ENCODE measurements around the gene PRLHR.

PRLHR gene

GRCh38 chr10:118557946-118558345, 37.5 kb downstream of the PRLHR start:
- no peak for DNase-seq

DNA sequence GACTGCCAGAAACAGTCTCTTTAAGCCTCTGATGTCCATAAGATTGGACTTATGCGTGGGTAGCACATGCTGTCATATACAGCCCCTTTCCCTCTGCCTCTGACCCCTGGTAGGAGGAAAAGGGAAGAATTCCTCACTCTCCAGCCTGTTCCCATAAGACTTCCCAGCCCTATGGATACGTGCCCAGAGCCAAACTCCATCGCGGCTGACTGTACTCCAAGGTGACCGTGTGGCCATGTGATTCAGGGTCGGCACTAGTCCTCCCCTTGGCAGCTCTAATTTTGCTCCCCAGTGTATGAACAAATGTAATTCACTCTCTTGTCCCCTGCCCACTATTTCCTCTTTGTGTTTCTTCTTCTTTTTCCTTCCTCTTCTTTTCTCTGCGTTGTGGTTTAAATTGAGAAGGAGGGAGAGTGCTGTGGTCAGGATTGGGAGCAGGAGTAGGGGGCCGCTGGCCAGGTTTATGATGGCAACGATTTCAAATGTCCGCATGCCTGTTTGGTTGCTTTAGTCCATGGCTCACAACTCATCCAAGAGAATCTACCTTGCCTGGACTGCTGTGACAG, 43.8 kb downstream of the PRLHR start:
- DNase-seq = no peak

GRCh38 chr10:118547282-118547681, 48.2 kb downstream of the PRLHR start:
- DNase-seq = no peak

GRCh38 chr10:118546479-118546878, 49.0 kb downstream of the PRLHR start:
- no peak for DNase-seq

DNA sequence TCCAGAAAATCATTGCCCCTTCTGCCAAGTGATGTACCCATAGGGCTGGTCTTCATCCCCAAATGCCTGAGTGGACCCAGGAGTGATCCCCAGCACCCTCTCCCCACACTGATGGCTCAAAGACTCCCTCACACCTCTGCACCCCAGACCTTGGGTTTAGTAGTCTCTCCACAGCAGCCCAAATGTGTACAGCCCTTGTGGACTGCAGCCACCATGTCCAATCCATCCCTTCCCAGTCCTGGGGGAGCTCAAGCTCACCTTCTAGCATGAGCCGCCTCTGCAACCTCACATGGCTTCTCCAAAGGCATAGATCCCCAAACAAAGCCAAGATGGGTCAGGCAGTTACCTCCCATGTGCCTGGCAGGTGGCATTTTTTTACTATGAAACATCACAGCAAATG, 50.1 kb downstream of the PRLHR start:
- no peak for DNase-seq

DNA sequence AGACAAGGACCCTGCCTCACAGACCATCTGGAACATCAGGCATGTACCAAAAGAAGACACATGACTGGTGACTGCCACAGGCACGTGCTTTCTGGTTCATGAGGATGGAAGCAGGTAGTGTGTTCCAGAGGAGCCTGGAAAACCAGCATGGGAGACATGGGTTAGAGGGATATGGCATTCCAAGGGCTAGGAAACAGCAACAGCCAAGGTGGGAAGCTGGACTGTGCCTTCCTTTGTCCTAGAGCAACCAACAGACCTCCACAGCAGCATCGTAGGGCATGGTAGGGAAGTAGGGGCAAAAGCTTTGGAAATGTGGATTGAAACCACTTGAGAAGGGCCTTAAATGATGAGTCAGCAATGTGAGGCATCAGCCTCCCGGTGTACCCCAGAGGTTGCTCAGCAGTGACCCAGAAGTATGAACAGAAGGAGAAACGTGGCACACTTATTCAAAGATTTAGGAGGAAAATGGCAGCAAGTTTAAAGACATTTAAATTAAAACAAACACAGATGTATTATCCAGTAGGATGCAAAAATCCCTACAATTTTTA, 51.0 kb downstream of the PRLHR start:
- DNase-seq = no peak

DNA sequence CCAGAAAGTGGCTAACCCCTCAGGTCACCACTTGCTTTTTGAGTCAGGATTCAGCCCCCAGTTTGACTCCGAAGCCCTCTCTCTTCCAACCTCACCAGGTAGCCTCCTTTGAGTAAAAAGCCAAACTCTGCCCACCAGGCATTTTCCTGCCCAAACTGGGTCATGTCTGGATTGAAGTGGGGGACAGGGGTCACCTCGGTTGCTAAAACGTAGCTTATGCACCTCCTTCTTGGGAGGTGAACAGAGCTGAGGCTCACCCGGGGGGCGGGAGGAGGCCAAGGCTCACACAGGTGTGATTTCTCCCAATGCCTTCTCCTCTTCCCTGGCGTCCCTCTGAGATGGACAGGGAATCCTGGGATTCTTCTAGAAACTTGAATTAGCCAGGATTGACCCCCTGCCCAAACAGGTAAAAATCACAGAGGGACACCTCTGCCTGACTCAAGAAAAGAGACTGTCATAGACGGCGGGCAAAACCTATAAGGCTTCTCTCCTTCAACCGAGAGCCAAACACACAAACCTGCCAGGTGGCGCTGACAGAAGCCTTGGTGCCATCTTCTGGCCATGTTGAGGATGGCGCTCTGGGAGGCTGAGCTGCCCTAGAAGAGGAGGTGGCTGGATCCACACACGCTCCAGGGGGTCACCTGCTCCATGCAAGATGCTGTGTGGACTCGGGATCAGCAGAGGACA, 51.6 kb downstream of the PRLHR start:
- peak; percentile 31 for DNase-seq

- DNase-seq = no peak
These were observed 52.7 kb downstream of the PRLHR start for GRCh38 chr10:118542745-118543144.

DNA sequence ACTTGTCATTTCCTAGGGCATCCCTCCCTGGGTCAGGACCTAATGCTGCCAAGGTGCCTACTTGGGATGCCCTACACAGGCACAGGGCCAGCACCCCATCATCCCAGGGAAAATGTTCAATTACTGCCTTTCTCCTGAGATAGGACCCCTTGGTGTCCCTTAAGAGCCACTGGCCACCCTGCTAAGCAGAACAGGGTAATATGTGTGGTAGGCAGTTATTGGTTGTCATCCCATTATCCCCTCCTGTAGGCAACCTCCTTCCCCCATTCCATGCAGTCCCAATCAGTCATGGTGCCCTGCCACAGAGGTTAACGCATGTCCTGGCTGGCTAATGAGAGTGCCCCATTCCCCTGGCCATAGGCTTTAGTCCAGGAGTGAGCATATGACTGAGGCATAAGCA, 53.2 kb downstream of the PRLHR start:
- no peak for DNase-seq

DNA sequence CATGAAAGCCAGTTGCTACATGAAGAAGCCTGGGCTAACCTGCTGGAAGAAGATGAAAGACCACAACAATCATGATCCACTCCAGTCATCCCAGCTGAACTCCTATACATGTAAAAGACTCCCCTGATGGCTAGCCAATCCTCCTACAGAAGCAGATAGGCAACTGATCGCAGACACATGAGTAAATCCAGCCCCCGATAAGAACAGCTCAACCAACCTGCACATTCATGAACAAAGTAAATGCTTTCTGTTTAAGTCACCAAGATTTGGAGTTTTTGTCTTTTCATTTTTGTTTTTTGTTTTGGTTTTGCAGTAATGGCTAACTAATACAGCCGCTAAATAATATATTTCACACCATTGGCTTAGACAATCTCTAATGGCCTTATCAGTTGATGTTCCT, 53.7 kb downstream of the PRLHR start:
- DNase-seq = no peak

All from activated naive CD4-positive, alpha-beta T cell treated with Interleukin-2 at 50 U/mL for 16 hours (primary cell).